Neural cell (in vitro differentiated cells): ENCODE data around the gene OR1C1. TPM values are rescaled to one million over a fixed set of nuclear protein-coding genes. Genes with fewer than 3 reads are reported as not detected.

Experiments
- H2AFZ ChIP-seq: fragments of 200-600, 300-800 bp; sonication (generic), shearing (Covaris generic); 2 replicates; pipeline ENCODE4 v1.6.0; 2014; ENCODE audit warnings: low read depth, mild to moderate bottlenecking, antibody characterized with exemption, low read length, moderate library complexity
- H3F3A ChIP-seq: fragments of 200-600 bp; shearing (Covaris generic); 2 replicates; pipeline ENCODE4 v1.6.1; 2016; ENCODE audit warnings: mild to moderate bottlenecking, moderate library complexity, mixed read lengths, antibody characterized with exemption, low read length; ENCODE audit not compliant: insufficient read depth, poor library complexity, severe bottlenecking
- H3K27ac ChIP-seq: fragments of 200-600, 300-800 bp; sonication (generic), shearing (Covaris generic); 2 replicates; pipeline ENCODE4 v1.5.1; 2014; ENCODE audit warnings: mild to moderate bottlenecking, low read length, moderate library complexity
- H3K27me3 ChIP-seq: fragments of 300-800, 200-600 bp; sonication (generic), shearing (Covaris generic); 2 replicates; pipeline ENCODE4 v1.6.0; 2014; ENCODE audit warnings: mild to moderate bottlenecking, low read depth, low read length, moderate library complexity; ENCODE audit not compliant: insufficient read depth
- H3K36me3 ChIP-seq: fragments of 300-800, 200-600 bp; sonication (generic), shearing (Covaris generic); 2 replicates; pipeline ENCODE4 v1.5.1; 2014; ENCODE audit warnings: mild to moderate bottlenecking, antibody characterized with exemption, low read length, moderate library complexity; ENCODE audit not compliant: insufficient read depth
- H3K4me2 ChIP-seq: fragments of 300-800, 200-600 bp; sonication (generic), shearing (Covaris generic); 2 replicates; pipeline ENCODE4 v1.6.0; 2014; ENCODE audit warnings: mild to moderate bottlenecking, low read length
- H3K4me3 ChIP-seq: fragments of 300-800, 200-600 bp; sonication (generic), shearing (Covaris generic); 2 replicates; pipeline ENCODE4 v1.5.1; 2014; ENCODE audit warnings: mild to moderate bottlenecking, low read length, moderate library complexity
- H3K79me2 ChIP-seq: fragments of 200-600 bp; shearing (Covaris generic); replicated peaks from 2 replicates; pipeline ENCODE4 v1.6.0; 2014; ENCODE audit warnings: mild to moderate bottlenecking, low read length, moderate library complexity; ENCODE audit not compliant: insufficient read depth
- H3K9ac ChIP-seq: fragments of 300-800, 200-600 bp; sonication (generic), shearing (Covaris generic); 2 replicates; pipeline ENCODE4 v1.6.1; 2016; ENCODE audit warnings: mild to moderate bottlenecking, low read length, mixed read lengths
- H3K9me2 ChIP-seq: fragments of 200-600 bp; shearing (Covaris generic); 2 replicates; pipeline ENCODE4 v1.6.1; 2016; ENCODE audit warnings: mild to moderate bottlenecking, low read length, mixed read lengths; ENCODE audit not compliant: insufficient read depth
- H3K9me3 ChIP-seq: fragments of 200-600, 300-800 bp; sonication (generic), shearing (Covaris generic); 2 replicates; pipeline ENCODE4 v1.6.1; 2016; ENCODE audit warnings: mild to moderate bottlenecking, mixed run types, low read length, moderate library complexity, mixed read lengths
- H4K20me1 ChIP-seq: fragments of 200-600 bp; shearing (Covaris generic); 2 replicates; pipeline ENCODE4 v1.6.1; 2016; ENCODE audit warnings: mild to moderate bottlenecking, mixed run types; ENCODE audit not compliant: insufficient read depth
- CTCF ChIP-seq: fragments of 450-650 bp; IDR thresholded peaks from 2 replicates; pipeline ENCODE4 v1.5.1; 2014; ENCODE audit warnings: antibody characterized with exemption, mild to moderate bottlenecking, moderate library complexity; ENCODE audit not compliant: poor library complexity, severe bottlenecking
- EP300 ChIP-seq: fragments of 450-650 bp; conservative IDR thresholded peaks from 2 replicates; pipeline ENCODE4 v1.6.1; 2014; ENCODE audit warnings: antibody characterized with exemption, mild to moderate bottlenecking, moderate library complexity; ENCODE audit not compliant: poor library complexity, severe bottlenecking
- EZH2 ChIP-seq: fragments of 200-600, 300-800 bp; shearing (Covaris generic), sonication (generic); IDR thresholded peaks from 2 replicates; pipeline ENCODE4 v1.6.1; 2014; ENCODE audit warnings: antibody characterized with exemption, low read length, borderline replicate concordance, mild to moderate bottlenecking; ENCODE audit not compliant: insufficient read depth, poor library complexity, severe bottlenecking
- MXI1 ChIP-seq: fragments of 450-650 bp; conservative IDR thresholded peaks from 2 replicates; pipeline ENCODE4 v1.6.1; 2014; ENCODE audit warnings: antibody characterized with exemption, mild to moderate bottlenecking; ENCODE audit not compliant: poor library complexity, severe bottlenecking
- POLR2AphosphoS5 ChIP-seq: IDR thresholded peaks from 2 replicates; pipeline ENCODE4 v1.6.1; 2012
- RAD21 ChIP-seq: fragments of 450-650 bp; conservative IDR thresholded peaks from 2 replicates; pipeline ENCODE4 v1.6.1; 2014; ENCODE audit warnings: antibody characterized with exemption, mild to moderate bottlenecking, moderate library complexity
- SMC3 ChIP-seq: fragments of 450-650 bp; conservative IDR thresholded peaks from 2 replicates; pipeline ENCODE4 v1.6.1; 2014; ENCODE audit warnings: antibody characterized with exemption, mild to moderate bottlenecking, moderate library complexity; ENCODE audit not compliant: poor library complexity
- TAF1 ChIP-seq: IDR thresholded peaks from 2 replicates; pipeline ENCODE4 v1.6.1; 2012; ENCODE audit warnings: low read depth
- polyA plus RNA-seq: library from polyadenylated mRNA; depleted of rRNA; stranded (reverse); fragments of >200 nt; gene quantifications from 2 replicates; pipeline ENCODE4 v1.2.3, GENCODE V29; 2014
- TF ChIP-seq, protein P1 (sequence below): IDR thresholded peaks from 2 replicates; pipeline ENCODE4 v1.6.1; 2012; ENCODE audit warnings: borderline replicate concordance

OR1C1 gene
- polyA plus RNA-seq, 1 donor from 2014 or later = not detected

GRCh38 chr1:247740721-247741120 lies 19.6 kb downstream of the OR1C1 start:
- H3K36me3 ChIP-seq = no peaks in the 10 kb centered on the region
- no peak overlapping the region for H2AFZ ChIP-seq
- H3K4me2 ChIP-seq = no peak overlapping the region
- H3K9ac ChIP-seq = no peak overlapping the region
- H3K27ac ChIP-seq = no peak overlapping the region
- no peaks in the 10 kb centered on the region for H3K9me3 ChIP-seq
- H4K20me1 ChIP-seq = no peaks in the 10 kb centered on the region
- H3F3A ChIP-seq = no peaks in the 10 kb centered on the region
- H3K79me2 ChIP-seq = no peaks in the 10 kb centered on the region
- TF ChIP-seq POLR2AphosphoS5 (no peak), RAD21 (no peak), SMC3 (no peak), EP300 (no peak), EZH2 (no peak), TAF1 (no peak), CTCF (no peak), MXI1 (no peak)
- TF ChIP-seq, protein P1, sequence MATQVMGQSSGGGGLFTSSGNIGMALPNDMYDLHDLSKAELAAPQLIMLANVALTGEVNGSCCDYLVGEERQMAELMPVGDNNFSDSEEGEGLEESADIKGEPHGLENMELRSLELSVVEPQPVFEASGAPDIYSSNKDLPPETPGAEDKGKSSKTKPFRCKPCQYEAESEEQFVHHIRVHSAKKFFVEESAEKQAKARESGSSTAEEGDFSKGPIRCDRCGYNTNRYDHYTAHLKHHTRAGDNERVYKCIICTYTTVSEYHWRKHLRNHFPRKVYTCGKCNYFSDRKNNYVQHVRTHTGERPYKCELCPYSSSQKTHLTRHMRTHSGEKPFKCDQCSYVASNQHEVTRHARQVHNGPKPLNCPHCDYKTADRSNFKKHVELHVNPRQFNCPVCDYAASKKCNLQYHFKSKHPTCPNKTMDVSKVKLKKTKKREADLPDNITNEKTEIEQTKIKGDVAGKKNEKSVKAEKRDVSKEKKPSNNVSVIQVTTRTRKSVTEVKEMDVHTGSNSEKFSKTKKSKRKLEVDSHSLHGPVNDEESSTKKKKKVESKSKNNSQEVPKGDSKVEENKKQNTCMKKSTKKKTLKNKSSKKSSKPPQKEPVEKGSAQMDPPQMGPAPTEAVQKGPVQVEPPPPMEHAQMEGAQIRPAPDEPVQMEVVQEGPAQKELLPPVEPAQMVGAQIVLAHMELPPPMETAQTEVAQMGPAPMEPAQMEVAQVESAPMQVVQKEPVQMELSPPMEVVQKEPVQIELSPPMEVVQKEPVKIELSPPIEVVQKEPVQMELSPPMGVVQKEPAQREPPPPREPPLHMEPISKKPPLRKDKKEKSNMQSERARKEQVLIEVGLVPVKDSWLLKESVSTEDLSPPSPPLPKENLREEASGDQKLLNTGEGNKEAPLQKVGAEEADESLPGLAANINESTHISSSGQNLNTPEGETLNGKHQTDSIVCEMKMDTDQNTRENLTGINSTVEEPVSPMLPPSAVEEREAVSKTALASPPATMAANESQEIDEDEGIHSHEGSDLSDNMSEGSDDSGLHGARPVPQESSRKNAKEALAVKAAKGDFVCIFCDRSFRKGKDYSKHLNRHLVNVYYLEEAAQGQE = no peak
- no peak overlapping the region for H3K4me3 ChIP-seq
- no peaks in the 10 kb centered on the region for H3K9me2 ChIP-seq
- no peaks in the 10 kb centered on the region for H3K27me3 ChIP-seq

GRCh38 chr1:247738315-247738714 lies 22.0 kb downstream of the OR1C1 start, which contains the start of gene OR14K1:
TSS of gene OR14K1 (plus strand) at chr1:247738615. CDS start at chr1:247738615, 0 bp downstream.
- Histone ChIP-seq H3K4me3 (no peak within 1 kb of the TSS), H3K36me3 (no peaks in the 10 kb centered on the region), H4K20me1 (no peaks in the 10 kb centered on the region), H3K4me2 (no peak within 1 kb of the TSS), H3K9ac (no peak within 1 kb of the TSS), H3K9me3 (no peaks in the 10 kb centered on the region), H3K9me2 (no peaks in the 10 kb centered on the region), H3K27ac (no peak within 1 kb of the TSS), H3K79me2 (no peaks in the 10 kb centered on the region), H3F3A (no peaks in the 10 kb centered on the region), H2AFZ (no peak within 1 kb of the TSS), H3K27me3 (no peaks in the 10 kb centered on the region)
- TF ChIP-seq POLR2AphosphoS5 (no peak), CTCF (no peak), RAD21 (no peak), EP300 (no peak)
